ENCODE results near the gene SCN2A. TPM values are rescaled to one million over a fixed set of nuclear protein-coding genes. Genes with fewer than 3 reads are reported as not detected.

Gene SCN2A
- total and polyA plus RNA-seq, 9 of the 15 experiments (the other 6 are each of a cell fraction or from before 2014, with no cell fraction given) = 0.08 to 0.69 (median 0.31) TPM; not detected in 1

GRCh38 chr2:165245081-165245793 lies 6.0 kb downstream of the SCN2A start:
- in situ Hi-C loops (cut with MboI) = no loop called here
- H2AFZ ChIP-seq (ENCODE audit: low read depth, low read length) = no peak overlapping the region
- ATAC-seq = no peak
- FAIRE-seq = no peak
- intact Hi-C loops (cut with micrococcal nuclease) = no loop called here
- no peaks in the 10 kb centered on the region for H4K20me1 ChIP-seq (replicated peaks; ENCODE audit: control insufficient read depth, insufficient read depth, low read length)
- 1% methylated on average over 5 of the region's 5 CpGs for WGBS (ENCODE audit: insufficient coverage, low coverage, missing lambda C conversion rate)
- no peaks in the 10 kb centered on the region for H3K79me2 ChIP-seq (ENCODE audit: control insufficient read depth, insufficient read depth, low read length)
- DNase-seq (ENCODE audit: extremely low read depth in 1 of 4, low spot score in 3 of 4) = no peak
- no peak overlapping the region for H3K27ac ChIP-seq (ENCODE audit: extremely low read depth, low read depth, low read length)
- H3K4me3 ChIP-seq = no peak overlapping the region
- TF ChIP-seq FOXP1 (CRISPR knock-in tag; IDR thresholded peaks at IDR 0.05) (no peak), RHOXF2B (CRISPR knock-in tag; conservative IDR thresholded peaks at IDR 0.05) (no peak), FOXP4 (CRISPR knock-in tag; IDR thresholded peaks at IDR 0.05; ENCODE audit: borderline replicate concordance) (no peak), NCOA6 (IDR thresholded peaks at IDR 0.05) (no peak), KDM5B (IDR thresholded peaks at IDR 0.05; ENCODE audit: insufficient replicate concordance, low read depth, low read length) (no peak)
- no peaks in the 10 kb centered on the region for H3K36me3 ChIP-seq (ENCODE audit: control insufficient read depth, insufficient read depth, low read length)
- BruUV-seq (replicated peaks) = no TSS peak
- CTCF ChIA-PET (ENCODE audit: low intra/inter-chr PET ratio) = no interaction called here
- H3K4me2 ChIP-seq (ENCODE audit: insufficient read depth, low read length) = no peak overlapping the region
- no peaks in the 10 kb centered on the region for H3K27me3 ChIP-seq (ENCODE audit: control insufficient read depth in 2 of 2, insufficient read depth in 2 of 2, low read length in 2 of 2)
- no peak overlapping the region for H3K9ac ChIP-seq (ENCODE audit: insufficient read depth in 1 of 2, low read depth in 2 of 2, low read length in 2 of 2)
- H3K4me1 ChIP-seq (replicated peaks in 1 of 2; ENCODE audit: control insufficient read depth in 2 of 2, insufficient read depth in 2 of 2, low read length in 2 of 2) = no peaks in the 10 kb centered on the region
- POLR2A ChIA-PET = no interaction called here
- no peaks in the 10 kb centered on the region for H3K9me1 ChIP-seq (ENCODE audit: control insufficient read depth, insufficient read depth, low read length)
- H3K9me3 ChIP-seq (replicated peaks; ENCODE audit: control insufficient read depth, insufficient read depth, low read depth, low read length) = no peaks in the 10 kb centered on the region
